A549 (cell line): ENCODE data around the gene VWA8. TPM values are rescaled to one million over a fixed set of nuclear protein-coding genes. Genes with fewer than 3 reads are reported as not detected.

Experiments
- ATAC-seq, 2 experiments: fragments of 200-7000 bp in 1 of 2; fragments of >200 bp in 1 of 2; cut with Nextera tagmentation in 1 of 2; cut with Tn5 transposase in 1 of 2; 3 replicates each; pipeline versions ENCODE4 v1.8.0 to v1.9.1; 2018 to 2020; ENCODE audit warnings: mild to moderate bottlenecking in 1 of 2, moderate library complexity in 1 of 2
- CTCF ChIA-PET: fragments of 300-600 bp; sonication (Branson Sonifier 250); formaldehyde crosslinking; extraction: SDS; loops from one replicate; lab custom pipeline; 2021; ENCODE audit warnings: antibody characterized with exemption, inconsistent platforms; lab: Yijun Ruan, JAX
- POLR2A ChIA-PET: fragments of 350-600 bp; formaldehyde crosslinking; extraction: SDS; loops from one replicate; lab custom pipeline; 2021; ENCODE audit warnings: antibody characterized with exemption, inconsistent platforms; lab: Yijun Ruan, JAX
- DNase-seq, 2 experiments: peaks; one replicate each; pipeline versions ENCODE4 v3.0.0 to v3.0.0-alpha.2; 2011 to 2016; ENCODE audit warnings: low read depth in 1 of 2, low spot score in 1 of 2
- FAIRE-seq: peaks from 2 replicates; lab custom pipeline; 2011; peaks lifted over from hg19 to GRCh38; lab: Jason Lieb, UNC
- H3K27ac ChIP-seq, 2 experiments: fragments of >200 bp; sonication (Bioruptor Twin); formaldehyde crosslinking; 3 replicates each; pipeline ENCODE4 v1.5.1; 2016 to 2017
- H3K4me1 ChIP-seq: fragments of >200 bp; sonication (Bioruptor Twin); formaldehyde crosslinking; 3 replicates; pipeline ENCODE4 v1.6.1; 2016
- H3K4me2 ChIP-seq: fragments of >200 bp; sonication (Bioruptor Twin); formaldehyde crosslinking; 3 replicates; pipeline ENCODE4 v1.6.1; 2016
- H3K4me3 ChIP-seq: fragments of >200 bp; sonication (Bioruptor Twin); formaldehyde crosslinking; 3 replicates; pipeline ENCODE4 v1.5.1; 2016
- H3K9me3 ChIP-seq: fragments of >200 bp; sonication (Bioruptor Twin); formaldehyde crosslinking; 3 replicates; pipeline ENCODE4 v1.6.1; 2016
- ATOH8 ChIP-seq: fragments of 250-450 bp; sonication (Bioruptor Pico); IDR thresholded peaks from 2 replicates; pipeline ENCODE4 v1.5.0; 2020; ENCODE audit warnings: low read depth, mild to moderate bottlenecking, moderate library complexity
- CTCF ChIP-seq: fragments of >200 bp; sonication (Bioruptor Twin); formaldehyde crosslinking; IDR thresholded peaks from 3 replicates; pipeline ENCODE4 v1.5.1; 2016
- FOSB ChIP-seq: fragments of 250-450 bp; sonication (Bioruptor Pico); IDR thresholded peaks from 2 replicates; pipeline ENCODE4 v1.5.0; 2020; ENCODE audit warnings: mild to moderate bottlenecking, moderate library complexity
- FOSL2 ChIP-seq, 2 experiments: fragments of 450-650 bp in 1 of 2; fragments of >200 bp in 1 of 2; sonication (Bioruptor Twin) in 1 of 2; formaldehyde crosslinking; IDR thresholded peaks; 2 replicates each; pipeline versions ENCODE4 v1.5.0 to v1.6.1; 2016 to 2020; ENCODE audit warnings: mild to moderate bottlenecking in 1 of 2, moderate library complexity in 1 of 2
- HES2 ChIP-seq: fragments of >200 bp; sonication (Bioruptor Twin); formaldehyde crosslinking; IDR thresholded peaks from 2 replicates; pipeline ENCODE4 v1.6.1; 2016
- JUNB ChIP-seq: fragments of >200 bp; sonication (Bioruptor Twin); formaldehyde crosslinking; IDR thresholded peaks from 2 replicates; pipeline ENCODE4 v1.6.1; 2016
- KDM5A ChIP-seq: fragments of 200-600 bp; sonication (generic); IDR thresholded peaks from 2 replicates; pipeline ENCODE4 v1.6.1; 2016; ENCODE audit warnings: antibody characterized with exemption, mild to moderate bottlenecking
- MAFK ChIP-seq: fragments of 450-650 bp; IDR thresholded peaks from 2 replicates; pipeline ENCODE4 v1.6.1; 2014; ENCODE audit not compliant: partially characterized antibody
- MYC ChIP-seq: IDR thresholded peaks from 2 replicates; pipeline ENCODE4 v1.6.1; 2012; ENCODE audit warnings: mild to moderate bottlenecking, inconsistent platforms, low read length, improper control_type of control experiment, borderline replicate concordance
- NPAS2 ChIP-seq: fragments of 250-450 bp; sonication (Bioruptor Pico); IDR thresholded peaks from 2 replicates; pipeline ENCODE4 v1.8.0; 2022; ENCODE audit warnings: mild to moderate bottlenecking, moderate library complexity, borderline replicate concordance
- REST ChIP-seq: fragments of 200-600 bp; sonication (generic); IDR thresholded peaks from 2 replicates; pipeline ENCODE4 v1.6.1; 2016; ENCODE audit warnings: antibody characterized with exemption, mild to moderate bottlenecking, moderate library complexity
- ZC3H11A ChIP-seq: fragments of 450-650 bp; IDR thresholded peaks from 2 replicates; pipeline ENCODE4 v1.6.1; 2014; ENCODE audit warnings: antibody characterized with exemption, mild to moderate bottlenecking
- ZFP36 ChIP-seq: fragments of 450-650 bp; IDR thresholded peaks from 2 replicates; pipeline ENCODE4 v1.6.1; 2014; ENCODE audit warnings: borderline replicate concordance; ENCODE audit not compliant: partially characterized antibody
- WGBS: methylation state at CpG from one replicate; pipeline ENCODE4 v1.1.6; 2017; ENCODE audit errors: missing lambda C conversion rate; 5-methylcytosine and 5-hydroxymethylcytosine counted together
- polyA plus RNA-seq, 4 experiments: library from polyadenylated mRNA; depleted of rRNA in 3 of 4; stranded (reverse); fragments of >200 nt; fragmentation: RNase III in 1 of 4; extraction: RNeasy Plus Mini Kit Qiagen cat#74134 plus additional on column Dnase treatment in 1 of 4; gene quantifications; 2 replicates in 3 of 4; 3 replicates in 1 of 4; pipeline ENCODE4 v1.2.3, GENCODE V29; 2011 to 2017

The VWA8 gene
- polyA plus RNA-seq, 2 of the 4 experiments (the other 2 are of a cell fraction) = 6.4 to 15.3 TPM

- no peak overlapping the region for H3K27ac ChIP-seq
- no peaks in the 10 kb centered on the region for H3K4me1 ChIP-seq
- 97% methylated on average over 5 of the region's 5 CpGs for whole genome bisulfite sequencing
- DNase-seq (no peak), FAIRE-seq (no peak)
- POLR2A ChIA-PET = no interaction called here
- H3K9me3 ChIP-seq = 0 out of 3 replicates have a peak, but pooled peaks cover 3% of the 10 kb centered on the region
- TF ChIP-seq FOSL2 (IDR thresholded peaks at IDR 0.05) (no peak), FOSL2 (CRISPR knock-in tag; IDR thresholded peaks at IDR 0.05) (no peak), ZFP36 (no peak), ATOH8 (CRISPR knock-in tag) (no peak), REST (no peak), NPAS2 (no peak)
- TF ChIP-seq, all 56 proteins: peak for 0
- ATAC-seq = no peak
- no peak overlapping the region for H3K4me2 ChIP-seq
- no peak overlapping the region for H3K4me3 ChIP-seq
- CTCF ChIA-PET = no interaction called here
Observed at GRCh38 chr13:41627425-41627824, 333.5 kb downstream of the VWA8 start.

GRCh38 chr13:41624041-41624440 lies 336.9 kb downstream of the VWA8 start:
- TF ChIP-seq ZC3H11A (no peak), JUNB (no peak), CTCF (no peak), KDM5A (no peak), FOSB (CRISPR knock-in tag) (no peak), MYC (no peak), HES2 (no peak), MAFK (no peak), FOSL2 (IDR thresholded peaks at IDR 0.05) (no peak), FOSL2 (CRISPR knock-in tag; IDR thresholded peaks at IDR 0.05) (no peak)
- TF ChIP-seq, all 56 proteins: peak for 0
- no peak overlapping the region for H3K4me2 ChIP-seq
- H3K4me1 ChIP-seq = no peaks in the 10 kb centered on the region
- ChIA-PET CTCF (no interaction called here), POLR2A (no interaction called here)
- FAIRE-seq (no peak), DNase-seq (no peak), ATAC-seq (no peak)
- 0 out of 3 replicates have a peak, but pooled peaks cover 3% of the 10 kb centered on the region for H3K9me3 ChIP-seq
- H3K4me3 ChIP-seq = no peak overlapping the region
- no peak overlapping the region for H3K27ac ChIP-seq
